NCI-H1417 (cell line): Measurements from ENCODE around the gene LIMS2.

ENCODE experiments used
- DNase-seq, 3 experiments: peaks; one replicate each; lab custom pipeline; 2025; lab: John Stamatoyannopoulos, UW

Gene LIMS2

DNA sequence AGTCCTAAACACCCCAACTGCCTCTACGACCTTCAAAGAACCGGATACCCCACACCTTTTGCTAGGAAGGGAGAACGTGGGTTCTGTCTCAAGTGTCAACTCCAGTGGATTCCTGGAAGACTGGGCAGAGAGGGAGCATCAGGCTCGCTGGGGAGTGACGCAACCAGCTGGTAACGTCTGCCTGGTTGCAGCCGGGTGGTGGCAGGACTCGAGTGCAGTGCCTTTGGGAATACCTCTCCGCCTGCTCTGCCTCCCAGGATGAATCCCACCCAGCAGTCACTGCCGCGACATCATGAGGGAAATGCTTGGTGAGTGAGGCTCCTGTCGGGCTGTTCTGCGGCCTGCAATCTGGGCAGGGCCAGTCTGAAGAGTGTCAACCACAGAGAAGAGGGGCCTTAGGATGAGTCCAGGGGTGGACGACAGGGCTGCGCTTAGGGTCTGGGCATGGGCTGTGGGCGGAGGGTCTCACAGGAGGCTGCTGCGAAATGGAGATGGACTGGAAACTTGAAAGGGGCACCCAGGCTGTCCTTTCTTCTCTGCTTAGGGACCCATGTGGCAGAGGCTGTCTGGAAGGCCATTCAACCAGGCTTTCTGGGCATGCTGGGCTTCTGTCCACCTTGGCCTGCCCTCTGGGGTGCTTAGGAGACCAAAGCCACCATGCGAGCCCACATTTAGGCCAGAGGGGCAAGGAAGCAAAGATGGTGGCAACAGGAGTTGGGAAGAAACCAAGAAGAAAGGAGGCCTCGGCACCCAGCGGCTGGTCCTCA lies 16.5 kb downstream of the LIMS2 start:
- DNase-seq: no peak

DNA sequence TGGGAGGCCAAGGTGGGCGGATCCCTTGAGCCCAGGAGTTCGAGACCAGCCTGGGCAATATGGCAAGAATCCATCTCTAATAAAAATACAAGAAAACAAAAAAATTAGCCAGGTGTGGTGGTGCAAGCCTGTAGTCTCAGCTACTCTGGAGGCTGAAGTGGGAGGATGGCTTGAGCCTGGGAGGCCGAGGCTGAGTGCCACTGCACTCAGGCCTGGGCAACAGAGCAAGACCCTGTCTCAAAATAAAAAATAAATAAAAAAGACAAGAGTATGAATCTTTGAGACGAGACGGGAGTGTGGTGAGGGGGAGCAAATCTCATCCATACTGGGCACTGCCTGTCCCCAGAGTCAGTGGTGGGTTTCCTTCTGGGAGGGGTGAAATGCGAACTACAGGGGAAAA lies 17.2 kb downstream of the LIMS2 start:
- DNase-seq: no peak

DNA sequence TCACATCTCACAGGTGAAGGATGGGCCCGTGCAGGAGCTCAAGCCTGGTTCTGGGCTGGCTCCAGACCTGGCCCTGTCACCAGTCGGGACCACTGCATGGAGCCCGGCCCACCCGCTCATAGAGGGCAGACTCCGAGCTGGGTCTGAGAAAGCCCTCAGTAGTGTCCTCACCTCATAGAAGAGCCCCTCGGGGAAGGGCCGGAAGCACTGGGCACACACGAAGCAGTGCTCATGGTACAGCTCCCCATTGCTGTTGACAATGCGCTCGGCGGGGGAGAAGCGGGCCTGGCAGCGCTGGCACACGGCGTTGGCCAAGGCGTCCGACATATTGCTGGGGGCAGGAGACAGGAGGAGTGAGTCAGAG lies 18.1 kb downstream of the LIMS2 start:
- DNase-seq: no peak

DNA sequence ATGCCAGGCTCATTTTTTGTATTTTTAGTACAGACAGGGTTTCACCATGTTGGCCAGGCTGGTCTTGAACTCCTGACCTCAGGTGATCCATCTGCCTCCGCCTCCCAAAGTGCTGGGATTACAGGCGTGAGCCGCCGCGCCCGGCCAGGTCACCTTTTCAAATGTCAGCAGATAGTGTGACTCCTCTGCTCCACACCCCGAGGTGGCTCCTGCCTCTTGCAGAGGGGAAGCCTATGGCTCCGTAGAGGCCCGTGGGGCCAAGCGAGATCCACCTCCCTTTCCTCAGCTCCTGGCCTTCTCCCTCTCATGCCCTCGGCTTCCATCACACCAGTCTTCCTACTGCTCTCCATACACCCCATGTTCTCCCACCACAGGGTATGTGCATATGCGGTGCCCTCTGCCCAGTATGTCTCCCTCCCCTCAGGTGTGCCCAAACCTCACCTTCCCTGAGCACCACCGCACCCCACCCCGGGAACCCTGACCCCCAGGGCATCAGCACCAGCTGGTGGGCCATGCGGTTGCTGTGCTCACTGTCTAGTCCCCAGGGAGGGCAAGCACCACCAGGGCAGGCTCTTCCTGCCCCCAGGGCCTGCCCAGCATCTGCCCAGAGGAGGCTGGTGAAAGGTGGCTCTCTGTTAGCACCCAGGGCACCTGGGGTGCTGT lies 18.6 kb downstream of the LIMS2 start:
- DNase-seq: no peak

DNA sequence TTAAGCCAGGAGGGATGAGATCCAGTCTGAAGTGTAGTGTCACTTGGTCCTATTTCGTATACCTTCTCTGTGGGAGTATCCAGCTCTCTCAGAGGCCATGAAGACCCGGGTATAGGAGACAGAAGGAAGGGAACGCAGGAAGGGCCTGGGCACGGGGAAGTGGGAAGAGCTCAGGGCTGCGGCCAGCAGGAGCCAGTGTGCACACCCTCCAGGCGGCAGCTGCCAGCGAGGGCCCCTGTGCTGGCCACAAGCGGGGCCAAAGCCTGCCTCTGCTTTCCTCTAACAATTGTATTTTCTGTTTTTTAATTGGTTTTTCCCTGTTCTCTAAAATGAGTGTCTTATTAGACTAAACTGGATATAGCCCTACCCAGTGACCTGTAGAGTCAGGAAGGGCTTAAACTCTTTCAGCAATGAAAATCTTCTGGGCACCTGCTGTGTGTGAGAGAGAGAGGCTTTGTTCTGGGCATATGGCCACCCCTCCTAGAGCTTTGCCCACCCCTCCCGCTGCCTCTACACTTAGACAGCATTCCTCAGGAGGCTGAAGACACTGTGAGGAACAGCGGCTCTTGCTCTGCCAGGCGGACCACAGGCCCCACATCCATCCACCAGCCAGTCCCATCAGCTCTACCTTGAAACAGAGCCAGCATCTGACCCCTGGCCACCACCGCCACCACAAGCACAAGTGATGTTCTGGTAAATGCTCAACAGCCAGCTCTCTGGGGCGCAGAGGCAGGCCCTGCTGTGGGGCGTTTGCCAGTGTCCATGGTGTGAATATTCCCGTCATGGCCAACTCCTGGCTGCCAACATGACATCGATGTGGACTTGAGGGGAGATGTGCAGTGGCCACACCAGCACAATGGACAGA lies 19.9 kb downstream of the LIMS2 start:
- no peak for DNase-seq

DNA sequence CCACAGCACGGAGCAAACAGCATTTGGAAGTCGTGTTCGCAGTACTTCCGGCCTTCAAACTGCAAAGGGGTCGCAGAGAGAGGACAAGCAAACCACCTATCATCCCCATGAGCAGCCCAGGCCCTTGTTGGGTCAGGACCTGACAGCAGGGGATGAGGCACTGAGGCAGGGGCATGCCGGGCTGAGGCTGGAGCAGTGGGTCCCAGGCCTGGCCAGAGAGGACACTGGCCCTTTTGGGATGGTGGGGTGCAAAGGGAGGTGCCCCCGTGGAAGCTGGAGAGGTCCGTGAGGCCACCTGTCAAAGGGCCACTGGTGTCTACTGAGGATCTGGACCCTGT lies 20.5 kb downstream of the LIMS2 start:
- DNase-seq: no peak

DNA sequence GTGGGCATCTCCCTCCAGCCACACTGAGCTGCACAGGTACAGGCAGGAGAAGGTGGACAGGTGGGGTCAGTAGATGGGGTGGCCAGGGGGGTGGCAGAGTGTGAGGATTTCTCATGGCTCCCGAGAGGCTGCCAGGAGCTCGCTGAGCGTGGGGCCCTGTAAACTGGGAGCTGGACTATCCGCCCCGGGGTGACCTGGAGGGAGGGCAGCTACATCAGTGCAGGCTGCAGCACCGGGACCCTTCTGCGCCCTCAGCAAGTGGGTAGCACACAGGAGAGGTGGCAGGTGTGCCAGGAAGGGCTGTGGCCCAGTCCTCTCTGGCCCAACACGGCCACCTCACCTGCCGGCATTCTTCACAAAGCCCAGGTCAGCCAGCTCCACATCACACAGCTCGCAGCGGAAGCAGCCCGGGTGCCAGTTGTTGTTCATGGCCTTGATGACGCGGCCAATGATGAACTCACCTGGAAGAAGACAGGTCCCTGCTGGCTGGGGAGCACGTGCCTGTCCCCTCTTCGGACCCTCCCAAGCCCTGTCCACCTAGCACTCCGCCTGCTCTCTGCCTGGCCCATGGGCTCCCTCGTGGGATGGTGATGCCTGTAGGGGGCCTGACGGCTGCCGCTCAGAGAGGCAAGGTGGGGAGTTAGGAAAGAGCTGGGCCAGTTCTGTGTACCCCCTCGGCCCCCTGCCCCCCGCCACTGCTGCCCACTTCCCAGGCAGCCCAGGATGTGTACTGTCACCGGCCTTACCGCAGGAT lies 21.1 kb downstream of the LIMS2 start:
- no peak for DNase-seq

DNA sequence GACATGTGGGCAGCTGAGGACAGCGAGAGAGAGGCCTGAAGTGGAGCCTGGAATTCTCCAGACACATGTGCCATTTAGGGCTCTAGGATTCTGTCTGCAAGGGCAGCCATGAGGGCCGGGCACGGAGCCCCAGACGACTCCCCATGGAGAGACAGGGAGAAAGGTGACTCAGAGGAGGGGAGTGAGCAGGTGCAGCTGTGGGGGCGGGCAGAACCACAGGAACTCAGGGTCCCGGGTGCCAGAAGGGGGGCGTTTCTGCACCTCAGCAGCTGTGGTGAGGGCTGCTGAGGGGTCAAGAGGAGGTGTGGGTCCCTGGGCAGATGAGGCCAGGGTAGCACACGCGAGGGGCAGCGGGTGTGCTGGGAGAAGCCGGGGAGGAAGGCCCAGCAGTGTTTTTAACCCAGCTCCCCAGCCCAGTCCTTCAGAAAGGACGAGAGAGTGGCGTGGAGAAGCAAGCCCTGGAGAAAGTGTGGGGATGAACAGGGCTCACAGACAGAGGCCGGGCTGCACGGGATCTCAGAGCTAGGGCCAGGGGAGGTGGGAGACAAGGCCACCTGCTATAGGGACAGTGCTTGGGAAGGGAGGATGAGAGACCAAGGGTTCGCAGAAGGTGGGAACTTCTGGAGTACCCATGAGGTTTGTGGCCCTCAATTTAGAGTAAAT lies 21.8 kb downstream of the LIMS2 start:
- peak in 1 of 3 experiments; percentile 4 for DNase-seq

DNA sequence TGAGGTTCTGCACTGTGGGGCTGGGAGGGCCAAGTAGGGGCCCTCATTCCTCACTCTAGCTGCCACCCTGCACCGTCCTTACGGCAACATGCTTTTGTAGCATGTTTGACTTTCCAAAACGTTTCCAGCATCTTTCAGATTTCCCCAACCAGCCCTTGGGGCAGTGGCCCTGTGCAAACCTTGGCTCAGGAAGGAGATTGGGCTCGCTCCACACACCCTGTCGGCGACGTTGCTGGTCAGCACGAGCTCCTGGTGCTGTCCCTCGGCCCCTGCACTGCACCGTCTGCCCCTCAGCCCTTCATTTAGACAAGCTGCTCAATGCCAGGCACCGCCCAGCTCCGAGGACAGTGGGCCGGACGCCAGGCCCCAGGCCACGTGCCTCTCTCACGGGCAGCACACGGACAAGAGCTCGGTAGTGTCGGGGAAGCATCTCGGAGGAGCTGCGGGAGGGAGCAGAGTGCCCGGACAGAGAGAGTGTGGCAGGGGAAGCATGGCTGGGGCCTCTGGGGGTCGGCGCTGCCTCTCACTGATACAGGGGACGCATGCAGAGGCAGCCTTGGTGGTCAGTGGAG lies 22.5 kb downstream of the LIMS2 start:
- no peak for DNase-seq

DNA sequence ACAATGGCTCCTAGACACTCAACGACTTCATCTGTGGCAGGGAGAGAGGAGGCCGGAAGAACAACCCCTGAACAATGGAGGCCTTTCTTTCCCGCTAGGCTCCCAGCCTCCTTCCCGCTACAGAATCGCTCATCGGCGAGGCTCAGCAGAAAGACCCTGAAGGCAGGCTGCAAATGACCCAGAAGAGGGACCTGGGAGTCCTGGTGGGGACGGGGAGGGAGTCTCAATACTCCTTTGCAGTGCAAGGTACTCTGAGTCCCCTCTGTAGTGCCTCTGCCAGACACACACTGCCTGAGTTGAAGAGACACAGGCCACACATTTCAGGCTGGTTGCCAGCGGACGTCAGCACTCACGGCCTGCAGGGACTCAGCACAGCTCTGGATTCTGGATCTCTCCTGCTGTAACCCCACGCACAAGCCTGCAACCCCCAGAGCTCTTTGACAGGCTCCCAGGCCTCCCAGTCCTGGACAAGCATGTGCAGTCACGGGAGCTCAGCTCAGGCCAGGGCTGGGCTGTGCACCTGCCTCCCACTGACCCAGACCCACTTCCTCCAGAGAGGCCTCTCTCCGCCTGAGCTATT lies 23.3 kb downstream of the LIMS2 start:
- DNase-seq: no peak

DNA sequence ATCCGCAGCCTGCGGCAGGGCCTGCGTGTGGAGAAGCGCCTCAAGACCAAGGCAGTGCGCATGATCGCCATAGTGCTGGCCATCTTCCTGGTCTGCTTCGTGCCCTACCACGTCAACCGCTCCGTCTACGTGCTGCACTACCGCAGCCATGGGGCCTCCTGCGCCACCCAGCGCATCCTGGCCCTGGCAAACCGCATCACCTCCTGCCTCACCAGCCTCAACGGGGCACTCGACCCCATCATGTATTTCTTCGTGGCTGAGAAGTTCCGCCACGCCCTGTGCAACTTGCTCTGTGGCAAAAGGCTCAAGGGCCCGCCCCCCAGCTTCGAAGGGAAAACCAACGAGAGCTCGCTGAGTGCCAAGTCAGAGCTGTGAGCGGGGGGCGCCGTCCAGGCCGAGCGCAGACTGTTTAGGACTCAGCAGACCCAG lies 23.9 kb downstream of the LIMS2 start:
- DNase-seq: no peak

DNA sequence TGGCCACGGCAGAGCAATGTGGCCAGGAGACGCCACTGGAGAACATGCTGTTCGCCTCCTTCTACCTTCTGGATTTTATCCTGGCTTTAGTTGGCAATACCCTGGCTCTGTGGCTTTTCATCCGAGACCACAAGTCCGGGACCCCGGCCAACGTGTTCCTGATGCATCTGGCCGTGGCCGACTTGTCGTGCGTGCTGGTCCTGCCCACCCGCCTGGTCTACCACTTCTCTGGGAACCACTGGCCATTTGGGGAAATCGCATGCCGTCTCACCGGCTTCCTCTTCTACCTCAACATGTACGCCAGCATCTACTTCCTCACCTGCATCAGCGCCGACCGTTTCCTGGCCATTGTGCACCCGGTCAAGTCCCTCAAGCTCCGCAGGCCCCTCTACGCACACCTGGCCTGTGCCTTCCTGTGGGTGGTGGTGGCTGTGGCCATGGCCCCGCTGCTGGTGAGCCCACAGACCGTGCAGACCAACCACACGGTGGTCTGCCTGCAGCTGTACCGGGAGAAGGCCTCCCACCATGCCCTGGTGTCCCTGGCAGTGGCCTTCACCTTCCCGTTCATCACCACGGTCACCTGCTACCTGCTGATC lies 24.4 kb downstream of the LIMS2 start:
- DNase-seq: no peak

DNA sequence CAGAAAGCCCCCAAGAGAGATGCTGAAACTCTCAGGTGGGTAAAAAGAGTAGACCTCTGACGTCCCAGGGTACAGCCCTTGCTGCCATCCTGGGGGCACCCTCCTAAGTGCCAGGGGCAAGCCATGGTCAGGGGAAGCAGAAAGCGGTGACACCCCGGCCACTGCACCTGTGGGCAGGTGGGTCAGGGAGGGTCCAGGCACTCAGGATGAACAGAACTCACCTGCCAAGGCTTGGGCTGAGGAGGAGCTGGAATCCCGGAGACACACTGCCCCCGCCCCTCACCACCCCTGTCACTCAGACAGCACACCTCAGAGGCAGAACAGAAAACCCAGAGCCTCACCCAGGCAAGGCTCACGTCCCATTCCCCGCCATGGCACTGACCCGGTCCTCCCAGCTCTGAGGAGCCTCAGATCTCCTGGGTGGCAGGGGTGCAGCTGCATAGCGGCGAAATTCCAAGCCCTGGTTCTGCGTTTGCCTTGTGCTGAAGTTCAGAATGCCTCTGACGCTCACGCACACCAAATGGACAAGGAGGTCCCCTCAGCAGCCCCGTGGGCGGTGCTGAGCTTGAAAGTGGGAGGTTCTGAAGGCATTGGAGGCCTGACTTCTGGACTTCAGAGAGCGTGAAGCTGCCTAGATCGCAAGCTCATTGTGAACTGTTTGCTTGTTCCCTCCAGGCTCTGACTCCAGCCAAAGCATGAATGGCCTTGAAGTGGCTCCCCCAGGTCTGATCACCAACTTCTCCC lies 25.1 kb downstream of the LIMS2 start:
- no peak for DNase-seq

DNA sequence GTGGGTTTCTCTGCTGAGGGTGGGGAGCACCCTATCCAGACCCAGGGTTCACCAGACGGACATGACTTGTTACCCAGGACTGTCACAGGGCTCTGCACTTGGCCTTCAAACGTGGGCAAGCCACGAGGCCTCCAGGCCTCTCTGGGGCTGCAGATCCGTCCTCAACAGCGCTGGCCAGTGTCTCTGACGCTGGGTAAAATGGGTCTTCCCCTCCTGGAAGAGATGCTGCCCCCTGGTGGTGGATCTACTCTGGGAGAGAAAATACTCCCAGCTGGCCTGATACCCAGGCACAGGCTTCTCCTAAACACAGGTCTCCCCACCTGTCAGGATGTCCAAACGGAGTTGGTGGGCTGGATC lies 25.7 kb downstream of the LIMS2 start:
- peak; percentile 49 to 81 (median 58) for DNase-seq

DNA sequence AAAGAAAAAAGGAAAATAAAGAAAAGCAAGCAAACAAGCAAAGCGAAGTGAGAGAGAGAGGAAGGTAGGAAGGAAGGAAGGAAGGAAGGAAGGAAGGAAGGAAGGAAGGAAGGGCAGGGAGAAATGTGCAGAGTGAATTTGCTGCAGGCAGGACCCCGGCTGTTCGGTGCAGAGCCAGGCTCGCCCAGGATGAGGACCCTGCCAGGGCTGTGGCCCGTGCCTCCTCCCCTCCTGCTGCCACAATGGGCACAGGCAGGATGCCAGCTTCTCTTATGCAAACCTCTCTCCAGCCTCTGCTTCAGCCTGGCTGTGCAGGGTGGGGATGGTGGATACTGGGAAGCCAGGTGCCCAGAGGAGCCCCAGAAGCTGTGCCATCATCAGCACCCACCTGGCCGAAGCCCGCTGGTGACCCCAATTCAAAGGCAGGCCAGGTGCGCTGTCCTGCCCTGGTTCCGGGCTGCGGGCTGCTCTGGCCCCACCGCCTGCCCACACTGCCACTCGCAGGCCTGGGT lies 26.2 kb downstream of the LIMS2 start:
- no peak for DNase-seq

DNA sequence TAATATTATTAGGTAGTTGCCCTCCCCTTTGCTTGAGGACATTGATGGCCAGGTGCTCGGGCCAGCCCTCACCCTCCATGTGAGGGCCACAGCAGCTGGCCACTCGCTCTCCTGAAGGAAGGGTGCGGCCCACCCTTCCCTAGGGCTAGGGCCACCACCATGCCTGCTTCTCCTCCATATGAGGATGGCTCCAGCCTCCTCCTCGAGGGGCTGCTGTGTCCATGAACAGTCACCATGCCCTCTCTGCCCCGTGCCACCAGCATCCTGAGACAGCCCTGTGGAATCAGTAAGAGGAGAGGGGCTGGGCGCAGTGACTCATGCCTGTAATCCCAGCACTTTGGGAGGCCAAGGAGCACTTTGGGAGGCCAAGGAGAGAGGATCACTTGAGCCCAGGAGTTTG lies 27.0 kb downstream of the LIMS2 start:
- DNase-seq: no peak

DNA sequence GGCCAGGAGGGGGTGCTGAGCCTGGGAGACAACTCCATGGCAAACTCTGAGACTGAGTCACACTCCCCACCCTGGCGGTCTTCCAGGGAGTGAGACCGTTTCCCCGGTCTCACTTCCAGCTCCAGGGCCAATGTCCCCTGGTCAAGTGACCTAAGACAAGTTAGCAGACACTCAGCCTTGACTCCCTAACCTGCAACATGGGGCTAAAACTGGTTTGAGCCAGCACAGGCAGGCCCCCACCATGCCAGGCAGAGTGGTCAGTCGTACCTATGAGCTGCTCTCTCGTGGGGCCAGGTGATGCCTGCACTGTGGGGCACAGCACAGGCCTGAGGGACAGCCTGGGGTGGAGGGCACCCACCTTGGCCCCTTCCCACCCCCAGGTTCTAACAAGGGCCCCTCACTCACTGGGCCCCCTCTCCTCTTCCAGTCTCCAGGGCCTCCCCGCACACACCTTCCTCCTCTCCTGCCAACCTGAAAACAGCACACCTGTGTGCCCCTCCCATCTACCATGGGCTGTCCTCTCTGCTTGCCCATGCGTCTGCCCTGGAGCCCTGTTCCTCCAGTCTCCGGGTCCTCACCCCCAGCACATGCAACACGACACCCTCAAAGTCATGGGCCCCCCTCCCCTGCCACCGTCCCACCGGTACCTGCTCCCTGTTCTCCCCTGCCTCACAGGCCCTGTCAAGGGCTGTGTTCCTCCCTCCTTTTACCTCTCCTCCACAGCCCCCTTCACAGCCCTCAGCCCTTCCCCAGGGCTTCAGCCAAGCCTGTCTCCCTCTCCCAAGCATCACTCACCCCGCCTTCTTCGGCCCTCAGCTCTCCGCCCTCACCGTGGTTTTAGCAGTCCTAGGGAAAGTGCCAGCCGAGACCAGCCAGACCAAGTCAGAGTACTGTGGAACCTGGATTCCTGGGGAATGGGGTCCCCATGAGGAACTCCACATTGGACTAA lies 27.8 kb downstream of the LIMS2 start:
- DNase-seq: no peak

DNA sequence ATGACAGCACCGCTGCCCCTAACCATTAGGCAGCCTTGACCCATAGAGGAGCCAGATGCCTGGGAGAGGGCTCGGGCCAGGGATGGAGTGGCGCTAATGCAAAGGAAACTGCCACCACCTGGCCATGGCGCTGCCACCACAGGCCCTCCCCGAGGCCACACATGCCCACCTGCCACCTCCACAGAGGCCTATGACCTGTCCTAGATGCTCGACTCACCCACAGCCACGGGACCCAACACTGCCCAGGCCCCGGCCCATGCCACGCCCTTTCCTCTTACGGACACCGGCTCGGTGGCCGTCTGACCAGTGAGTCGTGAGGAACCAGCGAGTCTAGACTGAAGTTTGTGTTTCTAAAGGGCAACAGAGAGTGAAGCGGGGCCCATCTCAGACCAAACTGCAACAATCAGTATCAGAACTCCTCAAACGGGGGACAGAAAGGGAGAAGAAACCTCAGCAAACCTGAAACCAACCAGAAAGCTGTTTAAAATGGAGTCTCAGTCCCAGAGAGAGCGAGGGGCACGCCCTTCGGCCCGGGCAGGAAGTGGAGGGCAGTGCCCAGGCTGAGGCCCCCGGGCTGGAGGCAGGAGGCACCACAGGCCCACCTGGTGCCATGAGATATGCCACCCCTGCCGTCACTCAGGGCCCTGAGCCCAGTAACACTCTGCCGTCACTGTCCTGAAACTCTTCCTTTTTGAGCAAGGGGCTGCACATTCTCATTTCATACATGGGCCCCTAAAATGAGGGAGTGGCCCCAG lies 28.7 kb downstream of the LIMS2 start:
- no peak for DNase-seq
